ENCODE data around the gene FAM117A.
A peak's percentile ranks its signal among the peaks of the same experiment; 100 is the strongest.
"Not testable (repeated sequence)": the region's sequence is repeated elsewhere in the genome, so short reads cannot be mapped to it uniquely, and the experiment has no call there.

FAM117A gene

DNA sequence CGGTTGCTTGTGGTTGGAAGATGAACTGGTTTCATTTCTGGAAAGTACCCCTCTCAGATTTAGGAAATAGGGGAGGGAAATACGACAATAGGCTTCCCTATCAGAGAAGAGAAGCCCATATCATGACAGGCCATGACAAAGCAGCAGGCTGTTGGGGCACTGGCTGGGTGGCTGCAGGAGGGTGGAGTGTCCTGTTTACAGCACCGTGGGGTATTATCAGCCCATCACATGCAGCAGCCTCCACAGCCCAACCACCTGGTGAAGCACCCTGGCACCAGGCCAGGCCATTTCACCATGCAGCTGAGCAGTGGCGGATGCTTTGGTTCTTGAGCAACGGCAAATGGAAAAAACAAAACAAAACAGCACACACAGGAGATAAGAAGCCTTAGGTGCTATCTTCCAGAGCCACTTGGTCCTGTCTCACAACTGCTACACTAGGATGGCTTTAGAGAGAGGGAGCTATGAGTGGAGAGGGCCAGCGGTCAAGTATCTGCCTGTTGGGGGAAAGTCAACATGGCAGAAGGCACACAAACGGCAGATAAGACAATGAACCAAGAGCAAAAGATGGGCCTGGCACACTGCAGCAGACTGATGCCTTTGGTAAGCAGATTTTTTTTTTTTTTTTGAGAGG lies 24.2 kb downstream of the FAM117A start:
- DNase-seq = peak; percentile 97 to 98

DNA sequence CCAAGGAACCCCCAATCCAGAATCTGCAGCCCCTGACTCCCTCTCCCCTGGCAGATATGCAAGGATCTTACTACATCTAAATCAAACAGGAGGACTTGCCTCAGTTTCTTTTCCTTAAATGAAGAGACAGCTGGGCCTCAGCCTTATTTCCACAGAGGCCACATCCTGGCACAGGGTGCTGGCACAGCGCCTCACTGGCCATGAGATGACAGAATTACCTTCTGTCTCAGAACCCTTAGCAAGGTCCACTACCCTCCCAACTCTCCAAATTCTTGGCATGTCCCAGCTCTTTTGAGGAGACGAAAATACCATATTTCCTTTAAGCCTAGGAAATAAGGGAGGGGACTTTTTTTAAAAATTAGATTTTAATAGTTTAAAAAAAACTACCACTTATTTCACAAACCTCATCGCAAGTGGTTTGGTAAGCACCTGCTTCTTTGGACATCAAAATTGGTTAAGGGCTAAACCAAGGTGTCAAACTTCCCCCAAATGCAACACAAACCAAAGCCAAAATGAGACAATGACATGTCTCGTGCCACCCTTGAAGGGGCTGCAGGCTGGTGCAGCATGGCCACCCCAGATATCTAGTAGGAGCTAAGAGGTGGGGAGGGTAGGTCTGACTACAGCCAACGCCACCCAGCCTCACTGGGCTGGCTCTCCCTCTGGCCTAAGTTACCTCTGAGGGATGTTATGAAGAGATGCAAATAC lies 25.3 kb downstream of the FAM117A start:
- DNase-seq = peak in 1 of 2 donors; percentile 50

DNA sequence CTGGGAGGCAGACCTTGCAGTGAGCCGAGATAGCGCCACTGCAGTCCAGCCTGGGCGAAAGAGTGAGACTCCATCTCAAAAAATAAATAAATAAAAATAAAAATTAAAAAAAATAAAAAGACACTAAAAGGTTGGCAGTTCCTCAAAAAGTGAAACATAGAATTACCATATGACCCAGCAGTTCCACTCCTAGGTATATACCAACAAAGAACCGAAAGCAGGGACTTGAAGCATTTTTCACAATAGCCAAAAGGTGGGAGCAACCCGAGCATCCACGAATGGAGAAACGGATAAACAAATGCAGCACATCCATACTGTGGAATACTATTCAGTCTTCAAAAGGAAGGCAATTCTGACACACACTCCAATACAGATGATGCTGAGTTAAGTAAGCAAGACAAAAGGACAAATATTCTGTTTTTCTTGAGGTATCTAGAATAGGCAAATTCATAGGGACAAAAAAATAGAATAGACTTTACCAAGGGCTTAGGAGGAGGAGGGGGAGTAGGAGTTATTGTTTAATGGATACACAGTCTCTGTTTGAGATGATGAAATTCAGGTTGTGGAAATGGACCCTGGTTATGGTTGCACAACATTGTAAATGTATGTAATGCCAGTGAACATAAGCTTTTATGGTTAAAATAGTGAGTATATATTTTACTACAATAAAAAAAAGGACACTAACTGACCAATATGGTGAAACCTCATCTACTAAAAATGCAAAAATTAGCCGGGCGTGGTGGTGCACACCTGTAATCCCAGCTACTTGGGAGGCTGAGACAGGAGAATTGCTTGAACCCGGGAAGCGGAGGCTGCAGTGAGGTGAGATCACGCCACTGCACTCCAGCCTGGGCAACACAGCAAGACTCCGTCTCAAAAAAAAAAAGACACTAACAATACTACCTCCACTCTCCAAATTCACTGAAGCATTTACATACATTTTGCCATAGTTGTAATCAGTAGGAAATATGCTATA lies 29.1 kb downstream of the FAM117A start:
- no peak for DNase-seq

DNA sequence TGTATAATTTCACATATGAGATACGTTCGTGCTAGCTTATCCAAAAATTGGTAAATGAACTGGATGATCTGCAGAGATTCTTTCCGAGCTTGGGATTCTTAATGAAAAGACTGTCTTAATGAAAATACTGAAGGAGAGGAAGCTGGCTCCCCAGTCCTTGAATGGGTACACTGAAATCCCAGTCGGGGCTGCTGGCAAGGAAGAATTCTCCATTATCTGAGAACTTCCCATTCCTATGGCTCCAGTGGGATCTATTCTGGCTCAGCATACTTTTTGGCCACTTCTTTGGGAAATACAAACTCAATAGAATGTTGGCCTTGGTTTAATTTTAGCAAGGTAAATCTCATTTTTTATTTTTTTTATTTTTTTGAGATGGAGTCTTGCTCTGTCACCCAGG lies 32.5 kb downstream of the FAM117A start:
- no peak for DNase-seq

DNA sequence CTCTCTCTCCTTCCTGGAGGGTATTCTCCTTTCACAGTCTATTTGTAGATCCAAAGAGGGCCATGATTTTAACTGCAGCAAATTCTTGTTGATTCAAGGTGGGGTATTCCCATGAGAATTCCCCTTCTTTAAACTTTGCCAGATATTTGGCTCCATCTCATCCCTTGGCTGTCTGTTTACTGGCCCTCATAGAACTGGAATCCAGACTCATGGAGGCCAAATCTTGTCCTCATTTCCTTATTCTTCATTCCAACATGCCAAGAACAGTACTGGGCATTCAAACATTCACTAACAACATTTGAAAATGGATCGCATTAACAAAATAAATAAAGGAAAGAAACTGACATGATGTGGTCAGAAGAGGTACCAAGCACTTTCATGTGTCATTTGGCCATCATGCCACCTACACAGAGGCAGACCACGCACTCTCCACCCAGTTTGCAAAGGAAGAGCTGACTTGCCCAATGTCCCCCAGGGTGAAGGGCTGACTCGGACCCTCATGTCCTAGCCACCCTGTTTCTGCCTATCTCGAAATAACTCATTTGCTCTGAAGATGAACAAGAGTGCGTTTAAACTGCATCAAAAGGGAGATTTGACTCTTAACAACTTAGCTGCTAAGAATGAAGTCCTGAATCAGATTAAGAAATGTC lies 33.0 kb downstream of the FAM117A start:
- DNase-seq = no peak

DNA sequence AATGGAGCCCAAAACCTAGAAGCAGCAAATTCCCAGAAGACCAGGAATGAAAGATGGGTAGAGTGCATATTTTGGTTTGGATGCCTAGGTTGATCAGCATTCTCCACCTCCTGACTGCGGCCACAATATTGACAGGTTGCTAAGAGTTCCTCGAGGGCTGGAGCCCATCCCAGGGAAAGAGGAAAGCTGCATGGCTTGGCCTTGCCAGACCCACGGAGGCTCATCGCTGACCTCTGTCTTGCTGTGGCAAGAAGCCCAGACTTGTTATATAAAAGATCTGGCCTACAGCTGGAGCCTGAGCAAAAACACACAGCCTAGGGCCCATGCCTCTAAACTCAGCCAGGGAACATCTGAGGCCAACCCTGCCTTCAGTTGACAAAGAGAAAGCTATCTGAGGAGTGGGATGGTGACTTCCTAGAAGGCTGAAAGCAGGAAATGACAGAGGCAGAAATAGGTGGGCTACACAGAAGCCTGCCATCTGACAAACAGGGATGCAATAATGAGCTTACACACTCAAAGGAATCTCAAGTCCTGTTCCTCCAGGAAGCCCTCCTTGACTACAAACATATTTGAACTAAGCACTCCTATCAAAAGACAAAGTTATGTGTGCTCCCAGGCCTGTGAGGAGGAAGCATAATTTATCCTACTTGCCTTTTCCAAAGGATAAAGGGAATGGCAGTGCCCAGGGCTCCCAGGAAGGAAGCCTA lies 33.7 kb downstream of the FAM117A start:
- no peak for DNase-seq

DNA sequence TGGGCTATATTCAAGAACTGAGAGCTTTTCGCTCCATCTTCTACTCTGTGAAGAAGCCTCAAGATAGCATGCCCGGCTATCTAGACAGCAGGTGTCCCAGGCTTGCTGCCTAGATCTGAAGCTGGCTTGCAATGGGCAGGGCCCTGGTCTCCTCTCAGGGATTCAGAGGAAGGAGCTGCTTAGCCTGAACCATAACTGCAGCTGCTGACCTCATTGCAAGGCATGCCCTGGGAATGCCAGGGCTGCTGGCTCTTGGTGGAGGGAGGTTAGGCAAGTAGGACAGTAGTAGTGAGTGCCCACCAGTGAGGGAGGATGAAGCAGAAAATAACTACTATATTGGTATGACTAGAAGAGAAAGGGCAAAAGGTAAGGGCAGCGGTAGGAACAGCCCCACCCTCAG lies 34.9 kb downstream of the FAM117A start:
- DNase-seq = no peak

DNA sequence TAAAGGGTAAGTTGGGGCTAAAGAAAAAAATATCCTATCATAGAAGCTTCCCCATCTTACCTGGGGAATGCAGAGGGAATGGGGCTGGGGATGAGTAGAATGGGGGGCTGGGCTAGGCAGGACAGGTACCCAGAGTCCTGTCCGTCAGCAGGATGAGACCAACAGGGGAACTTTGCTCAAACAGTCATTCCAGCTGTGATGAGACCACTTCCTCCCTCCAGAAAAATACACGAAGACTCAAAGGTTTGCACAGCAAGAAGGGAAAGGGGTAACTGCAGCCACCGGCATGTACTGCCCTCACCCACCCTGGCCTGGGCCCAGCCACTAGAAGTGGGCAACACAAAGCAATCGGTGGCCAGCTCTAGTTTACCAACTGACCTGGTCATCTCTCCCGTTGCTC lies 35.5 kb downstream of the FAM117A start:
- DNase-seq = no peak

DNA sequence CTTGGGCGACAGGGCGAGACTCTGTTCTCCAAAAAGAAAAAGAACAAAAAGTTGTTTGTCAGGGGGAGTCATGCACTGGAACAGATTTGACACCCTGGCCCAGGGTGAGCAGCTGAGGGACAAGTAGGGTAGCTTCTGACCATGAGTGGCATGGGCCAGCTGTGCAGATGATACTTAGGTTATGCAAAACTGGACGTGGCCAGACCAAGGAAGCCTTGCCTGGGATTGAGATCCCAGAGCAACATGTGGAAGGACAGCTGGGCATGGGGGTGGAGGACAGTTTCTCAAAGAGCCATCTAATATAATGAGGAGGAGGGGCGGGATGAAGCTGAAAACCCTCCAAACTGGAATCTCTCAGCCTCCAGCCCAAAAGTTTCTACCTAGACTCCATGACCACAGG lies 36.6 kb downstream of the FAM117A start:
- no peak for DNase-seq

DNA sequence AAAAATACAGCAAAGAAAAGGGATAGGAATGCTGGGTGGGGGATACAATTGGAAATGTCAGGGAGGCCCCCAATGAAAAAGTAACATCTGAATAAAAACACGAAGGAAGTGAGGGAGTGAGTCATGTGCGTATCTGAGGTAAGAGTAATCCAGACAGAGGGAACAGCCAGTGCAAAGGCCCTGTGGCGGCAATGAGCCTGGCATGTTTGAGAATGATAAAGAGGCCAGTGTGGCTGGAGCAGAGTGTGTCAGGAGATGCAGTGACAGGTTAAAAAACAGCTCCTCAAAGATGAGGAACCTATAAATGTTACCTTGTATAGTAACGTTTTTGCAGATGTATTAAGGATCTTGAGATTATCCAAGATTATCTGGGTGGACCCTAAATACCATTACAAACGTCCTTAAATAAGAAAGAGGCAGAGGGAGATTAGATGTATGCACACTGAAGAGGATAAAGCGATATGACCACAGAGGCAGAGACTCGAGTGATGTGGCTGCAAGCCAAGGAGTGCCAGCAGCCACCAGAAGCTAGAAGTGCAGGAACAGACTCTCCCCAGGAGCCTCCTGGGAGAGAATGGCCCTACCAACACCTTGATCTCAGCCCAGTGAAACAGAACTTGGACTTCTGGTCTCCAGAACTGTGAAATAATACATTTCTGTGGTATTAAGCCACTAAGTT lies 38.3 kb downstream of the FAM117A start:
- DNase-seq = no peak

DNA sequence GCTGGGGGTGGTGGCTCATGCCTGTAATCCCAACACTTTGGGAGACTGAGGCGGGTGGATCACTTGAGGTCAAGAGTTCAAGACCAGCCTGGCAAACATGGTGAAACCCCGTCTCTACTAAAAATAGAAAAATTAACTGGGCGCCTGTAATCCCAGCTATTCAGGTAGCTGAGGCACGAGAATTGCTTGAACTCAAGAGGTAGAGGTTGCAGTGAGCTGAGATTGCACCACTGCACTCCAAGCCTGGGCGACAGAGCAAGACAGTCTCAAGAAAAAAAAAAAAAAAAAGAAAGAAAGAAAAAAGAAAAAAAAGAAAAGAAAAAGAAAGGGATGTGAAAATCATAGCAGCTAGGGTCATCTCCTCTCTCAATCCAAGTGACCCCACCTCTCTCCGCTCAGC lies 39.4 kb downstream of the FAM117A start:
- DNase-seq = not testable (repeated sequence)

DNA sequence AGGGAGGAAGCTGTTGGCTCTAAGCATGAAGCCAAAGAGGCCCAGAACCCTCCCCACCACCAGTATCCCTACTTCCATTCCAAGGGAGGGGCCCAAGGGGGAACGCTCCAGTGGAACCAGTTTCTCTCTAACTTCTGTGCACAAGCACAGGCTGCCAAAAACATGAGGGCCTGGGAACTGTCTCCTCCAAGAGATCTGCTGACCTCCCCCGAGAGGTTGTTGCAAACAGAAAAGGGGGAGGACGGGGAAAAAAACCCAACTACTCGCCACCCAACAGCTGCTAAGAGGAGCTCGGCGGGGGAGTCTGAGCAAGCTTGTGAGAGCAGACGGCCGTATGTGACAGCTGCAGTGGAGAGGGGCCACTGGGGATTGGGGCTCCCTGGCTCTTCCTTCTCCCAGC lies 40.5 kb downstream of the FAM117A start:
- DNase-seq = no peak

DNA sequence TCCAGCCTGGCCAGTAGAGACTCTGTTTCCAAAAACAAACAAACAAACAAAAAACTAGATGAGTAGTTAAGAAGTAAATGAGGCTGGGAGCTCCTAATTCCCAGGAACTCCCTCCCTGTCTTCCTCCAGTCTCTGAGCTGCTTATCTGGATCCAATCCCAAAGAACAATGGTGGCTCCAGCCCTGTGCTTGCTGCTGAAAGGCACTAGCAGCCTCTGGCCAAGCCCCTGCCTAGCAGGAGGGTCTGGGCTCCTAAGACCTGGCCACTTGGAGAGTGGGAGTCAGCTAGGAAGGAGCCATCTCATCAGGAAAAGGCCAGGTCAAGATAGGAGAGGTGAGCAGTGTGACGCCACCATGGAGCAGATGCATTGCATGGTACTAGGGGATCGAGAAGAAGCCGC lies 41.9 kb downstream of the FAM117A start:
- DNase-seq = no peak

DNA sequence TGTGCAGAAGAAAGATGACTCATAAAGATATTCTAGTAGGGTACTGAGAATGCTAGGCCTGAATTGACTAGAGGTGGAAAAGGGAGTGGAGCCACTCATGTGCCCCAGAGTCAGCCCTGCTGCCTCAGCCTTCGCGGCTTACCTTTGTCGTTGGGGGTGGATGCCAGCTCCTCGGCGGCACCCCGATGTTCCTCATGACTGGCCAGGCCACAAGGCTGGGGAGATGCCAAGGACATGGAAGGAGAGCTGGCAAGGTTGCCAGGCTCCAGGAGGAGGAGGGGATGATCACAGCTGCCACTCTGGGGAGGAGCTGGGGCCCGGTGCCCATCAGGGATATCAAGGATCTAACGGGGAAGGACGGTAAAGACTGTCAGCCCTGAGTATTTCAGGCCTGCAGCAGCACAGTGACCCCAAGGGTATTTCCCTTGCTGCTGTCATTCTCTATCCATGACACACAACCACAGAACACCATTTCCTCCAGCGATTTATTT lies 46.5 kb downstream of the FAM117A start:
- no peak for DNase-seq

DNA sequence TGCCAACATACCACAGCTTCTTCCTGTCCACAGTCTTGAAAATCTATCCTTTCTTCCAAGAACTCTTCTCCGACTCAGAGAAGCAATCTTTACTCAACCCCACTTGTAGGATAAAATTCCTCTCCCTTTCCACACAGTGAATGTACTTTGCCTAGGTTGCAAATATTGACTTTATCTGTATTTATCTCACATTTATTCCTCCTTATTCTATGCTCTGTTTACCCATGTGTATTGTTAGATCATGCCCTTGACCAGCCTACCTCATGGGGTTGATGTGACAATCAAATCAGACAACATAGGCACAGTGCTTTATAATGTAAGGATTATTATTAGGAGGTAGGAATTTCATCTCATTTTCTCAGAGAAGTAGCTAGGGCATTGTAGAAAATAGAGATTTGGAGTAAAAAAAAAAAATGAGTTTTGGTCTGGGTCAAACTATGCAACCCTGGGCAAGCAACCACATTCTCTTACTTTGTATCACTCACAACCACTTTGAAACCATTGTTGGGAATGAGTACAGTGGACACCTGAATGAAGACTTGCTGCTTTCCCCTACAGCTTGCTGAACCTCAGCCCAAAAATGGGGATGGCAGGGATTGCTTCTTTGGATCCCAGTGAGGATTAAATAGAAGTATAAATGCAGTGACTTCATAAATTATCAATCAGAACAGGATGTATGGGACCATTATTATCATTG lies 47.1 kb downstream of the FAM117A start:
- no peak for DNase-seq

DNA sequence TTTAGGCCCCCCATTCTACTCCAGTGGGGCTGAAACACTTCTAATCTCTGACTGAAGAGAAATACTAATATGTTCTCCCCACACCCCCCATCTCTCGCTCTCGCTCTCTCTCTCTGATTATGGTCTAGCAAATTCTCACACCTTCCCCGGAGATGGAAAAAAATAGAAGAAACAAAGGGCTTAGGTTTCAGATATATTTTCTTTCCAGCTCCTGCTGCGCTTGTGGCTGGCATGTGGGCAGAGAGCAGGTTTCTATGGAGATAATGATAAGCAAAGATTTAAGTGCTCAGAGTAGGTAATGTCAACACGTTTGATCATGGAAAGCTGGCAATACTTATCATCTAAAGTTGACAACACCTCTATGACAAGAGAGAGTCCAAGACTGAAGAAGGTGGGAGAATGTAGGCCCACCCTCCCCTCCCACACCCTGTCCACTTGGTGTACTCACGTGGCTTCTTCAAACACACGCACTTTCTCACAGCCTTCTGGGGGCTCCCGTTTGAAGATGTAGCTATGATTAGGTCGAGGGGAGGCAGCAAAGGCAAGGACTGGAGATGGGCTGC lies 48.1 kb downstream of the FAM117A start:
- peak; percentile 55 to 84 for DNase-seq

DNA sequence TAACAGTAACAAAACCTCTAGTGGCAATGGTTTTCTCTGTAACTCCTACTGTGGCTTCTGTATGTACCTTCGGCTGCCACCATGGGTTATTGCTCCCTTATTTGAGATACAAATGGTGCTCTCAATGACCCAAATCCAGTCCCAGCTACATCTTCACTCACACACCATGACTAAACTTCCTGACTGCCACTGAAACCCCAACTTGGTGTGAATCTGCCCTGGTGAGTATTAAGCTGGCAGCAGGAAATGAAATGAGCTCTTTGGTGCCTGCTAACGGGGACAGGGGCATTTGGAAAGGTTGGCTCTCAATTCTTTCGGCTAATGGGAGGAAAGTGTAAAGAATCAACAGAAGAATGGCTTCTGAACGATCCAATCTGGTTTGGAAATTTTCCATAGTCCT lies 48.7 kb downstream of the FAM117A start:
- DNase-seq = peak; percentile 35 to 72

DNA sequence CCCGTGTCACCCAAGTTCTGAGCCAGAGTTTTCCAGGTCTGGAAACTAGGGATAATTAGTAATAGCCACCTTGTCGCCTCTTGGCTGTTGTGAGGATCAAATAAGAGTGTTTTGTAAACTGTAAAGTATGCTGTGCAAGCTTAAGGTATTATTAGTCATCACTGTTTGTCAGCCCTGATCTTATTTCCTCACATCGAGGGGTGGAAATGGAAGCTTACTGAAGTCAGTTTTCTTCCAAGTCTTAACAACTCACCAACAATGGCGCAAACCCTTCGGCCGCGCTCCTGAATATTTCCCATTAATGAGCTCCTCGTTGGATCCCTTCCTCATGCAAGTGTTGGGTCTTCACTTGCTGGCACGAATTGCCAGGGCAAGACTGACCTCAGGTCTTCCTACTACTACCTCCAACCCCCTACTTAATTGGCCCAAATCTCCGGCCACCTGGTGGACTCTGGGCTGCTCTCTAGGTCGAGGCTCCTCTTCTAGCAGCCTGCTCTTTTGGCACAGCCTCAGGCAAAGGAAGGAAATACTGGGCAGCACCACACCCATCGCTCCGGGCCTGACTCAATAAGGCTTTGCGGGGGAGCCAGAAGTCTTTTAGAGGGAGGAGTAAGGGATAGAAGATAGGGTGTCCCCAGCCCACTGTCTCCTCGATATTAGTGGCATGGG lies 55.3 kb downstream of the FAM117A start:
- peak in 1 of 2 donors; percentile 29 for DNase-seq

DNA sequence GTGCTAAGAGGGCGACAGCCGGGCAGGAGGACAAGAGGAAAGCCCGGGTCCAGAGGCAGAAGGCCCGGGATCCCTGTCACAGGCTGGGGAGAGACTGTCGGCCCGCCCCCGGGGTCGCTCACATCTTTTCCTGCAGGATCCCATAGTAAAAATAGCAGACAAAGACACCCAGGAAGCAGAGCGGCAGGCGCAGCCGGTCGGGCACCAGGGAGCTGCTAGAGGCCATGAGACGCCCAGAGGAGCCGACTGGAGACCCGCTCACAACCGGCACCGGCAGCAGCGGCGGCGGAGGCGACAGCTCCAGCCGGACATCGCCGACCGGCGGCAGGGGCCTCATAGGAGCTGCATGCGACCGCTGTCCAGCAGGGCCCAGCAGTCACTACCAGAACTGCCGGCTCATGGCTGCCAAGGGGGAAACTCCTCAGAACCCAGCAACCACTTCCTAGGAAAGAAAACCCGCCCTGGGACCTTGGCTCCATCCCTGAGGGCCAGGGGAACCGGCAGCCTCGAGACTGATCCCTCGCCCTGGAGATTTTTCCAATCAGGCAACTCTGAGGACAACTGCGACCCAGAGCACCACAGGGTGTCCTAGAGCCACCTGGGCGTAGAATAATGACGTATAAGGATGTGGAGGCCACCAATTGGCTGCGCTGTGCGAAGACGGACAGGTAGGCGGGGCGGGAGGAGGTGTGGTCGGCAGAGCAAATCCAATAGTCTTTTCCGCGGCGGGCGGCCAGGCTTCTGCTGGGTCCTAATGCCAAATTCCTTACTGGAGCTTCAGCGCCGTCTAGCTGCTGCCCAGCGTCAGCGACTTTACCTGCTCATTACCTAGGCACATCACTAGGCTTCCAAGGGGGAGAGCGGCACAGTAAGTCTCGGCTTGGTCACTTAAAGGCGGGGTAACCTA lies 56.1 kb downstream of the FAM117A start, which contains the start of gene SLC35B1:
Gene SLC35B1, minus strand, starts transcription at position 357 of the 907 bp plus-strand sequence. Its CDS starts 131 bp downstream, at position 226.
- DNase-seq = peak; percentile 98 to 99
